Activated naive CD4-positive, alpha-beta T cell treated with anti-CD3 and anti-CD28 coated beads, Interleukin-2, amount 10 ng/mL, durations not matched to agents 5 hours and 36 hours (primary cell): Measurements from ENCODE around the gene ASIC2. TPM values are rescaled to one million over a fixed set of nuclear protein-coding genes. Genes with fewer than 3 reads are reported as not detected.

Experiments used
- total RNA-seq, 2 experiments: library from RNA; stranded (reverse); gene quantifications; one replicate each; pipeline ENCODE4 v1.2.3, GENCODE V29; 2021

The ASIC2 gene
- not detected for total RNA-seq

GRCh38 chr17:33292981-33293867 is at the start of gene ASIC2:
ASIC2 (minus strand) TSS chr17:33293295.

